HepG2 (cell line): ENCODE results near the gene TMEM14A. TPM values are rescaled to one million over a fixed set of nuclear protein-coding genes. Genes with fewer than 3 reads are reported as not detected.
A peak's percentile ranks its signal among the peaks of the same experiment; 100 is the strongest.

ENCODE experiments used
- AGO2 ChIP-seq: fragments of 200-400 bp; formaldehyde crosslinking; optimal IDR thresholded peaks from 2 replicates; pipeline ENCODE3; 2017; ENCODE audit warnings: mild to moderate bottlenecking, low read depth, low read length, moderate library complexity
- DMAP1 ChIP-seq: IDR thresholded peaks from 2 replicates; pipeline ENCODE4 v1.6.1; 2016
- EEA1 ChIP-seq: sonication (generic); formaldehyde crosslinking; IDR thresholded peaks from 2 replicates; pipeline ENCODE4 v1.5.1; 2020; ENCODE audit warnings: mild to moderate bottlenecking, missing genetic modification reagents, borderline replicate concordance
- ESRRA ChIP-seq: sonication (generic); formaldehyde crosslinking; IDR thresholded peaks from 2 replicates; pipeline ENCODE4 v1.5.1; 2020; ENCODE audit warnings: mild to moderate bottlenecking, low read depth, missing genetic modification reagents
- ETV5 ChIP-seq: IDR thresholded peaks from 2 replicates; pipeline ENCODE4 v1.6.1; 2018; ENCODE audit warnings: missing biosample characterization, missing genetic modification reagents, inconsistent platforms, borderline replicate concordance
- FOXP1 ChIP-seq, 2 experiments: fragments of 450-650 bp in 1 of 2; IDR thresholded peaks; 2 replicates each; pipeline ENCODE4 v1.6.1; 2017 to 2018; ENCODE audit warnings: antibody characterized with exemption in 1 of 2
- HNRNPH1 ChIP-seq: fragments of 200-400 bp; formaldehyde crosslinking; optimal IDR thresholded peaks from 2 replicates; pipeline ENCODE3; 2017; ENCODE audit warnings: mild to moderate bottlenecking, low read depth, low read length
- HOXA5 ChIP-seq: sonication (generic); formaldehyde crosslinking; IDR thresholded peaks from 2 replicates; pipeline ENCODE4 v1.4.0; 2020; ENCODE audit warnings: missing genetic modification reagents
- MLLT10 ChIP-seq: sonication (generic); formaldehyde crosslinking; IDR thresholded peaks from 2 replicates; pipeline ENCODE4 v1.4.0; 2020; ENCODE audit warnings: missing genetic modification reagents
- PLRG1 ChIP-seq: fragments of 450-650 bp; conservative IDR thresholded peaks from 2 replicates; pipeline ENCODE4 v1.6.1; 2016
- SNAI1 ChIP-seq: sonication (generic); formaldehyde crosslinking; IDR thresholded peaks from 2 replicates; pipeline ENCODE4 v1.5.0; 2020; ENCODE audit warnings: mild to moderate bottlenecking, missing genetic modification reagents, borderline replicate concordance
- SP2 ChIP-seq: sonication (generic); formaldehyde crosslinking; IDR thresholded peaks from 2 replicates; pipeline ENCODE4 v1.5.1; 2020; ENCODE audit warnings: mild to moderate bottlenecking, missing genetic modification reagents
- TBX2 ChIP-seq: sonication (generic); formaldehyde crosslinking; IDR thresholded peaks from 2 replicates; pipeline ENCODE4 v1.5.0; 2020; ENCODE audit warnings: missing genetic modification reagents, mild to moderate bottlenecking, borderline replicate concordance
- TCF7 ChIP-seq: sonication (generic); IDR thresholded peaks from 2 replicates; pipeline ENCODE4 v1.6.1; 2016; ENCODE audit warnings: antibody characterized with exemption, low read depth
- TGIF2 ChIP-seq: IDR thresholded peaks from 2 replicates; pipeline ENCODE4 v1.6.1; 2016; ENCODE audit warnings: control low read depth, missing compliant biosample characterization
- ZNF224 ChIP-seq: sonication (generic); formaldehyde crosslinking; IDR thresholded peaks from 2 replicates; pipeline ENCODE4 v1.5.0; 2020; ENCODE audit warnings: mild to moderate bottlenecking, missing genetic modification reagents
- ZNF232 ChIP-seq: sonication (generic); formaldehyde crosslinking; IDR thresholded peaks from 2 replicates; pipeline ENCODE4 v1.4.0; 2020; ENCODE audit warnings: missing genetic modification reagents, borderline replicate concordance
- ZNF564 ChIP-seq: sonication (generic); formaldehyde crosslinking; IDR thresholded peaks from 2 replicates; pipeline ENCODE4 v1.8.1; 2023; ENCODE audit warnings: mild to moderate bottlenecking, missing genetic modification reagents
- ZNF577 ChIP-seq: sonication (generic); formaldehyde crosslinking; IDR thresholded peaks from 2 replicates; pipeline ENCODE4 v1.4.0; 2020; ENCODE audit warnings: mild to moderate bottlenecking, low read depth, missing genetic modification reagents, borderline replicate concordance
- ZNF605 ChIP-seq: sonication (generic); formaldehyde crosslinking; IDR thresholded peaks from 2 replicates; pipeline ENCODE4 v1.8.0; 2022; ENCODE audit warnings: mild to moderate bottlenecking, missing genetic modification reagents
- ZNF788 ChIP-seq: sonication (generic); formaldehyde crosslinking; IDR thresholded peaks from 2 replicates; pipeline ENCODE4 v1.5.0; 2020; ENCODE audit warnings: mild to moderate bottlenecking, missing genetic modification reagents, borderline replicate concordance
- ZNF841 ChIP-seq: sonication (generic); formaldehyde crosslinking; IDR thresholded peaks from 2 replicates; pipeline ENCODE4 v1.8.1; 2023; ENCODE audit warnings: missing genetic modification reagents, borderline replicate concordance
- ZNF879 ChIP-seq: sonication (generic); formaldehyde crosslinking; IDR thresholded peaks from 2 replicates; pipeline ENCODE4 v1.8.1; 2023; ENCODE audit warnings: missing genetic modification reagents
- polyA plus RNA-seq, 8 experiments: library from polyadenylated mRNA; depleted of rRNA in 3 of 8; stranded (reverse) in 7 of 8; unstranded in 1 of 8; fragments of >200 nt; fragmentation: Illumina TruSeq in 4 of 8; extraction: Trizol in 4 of 8; gene quantifications; 2 replicates each; pipeline versions ENCODE4 v1.2.1 to v1.2.3, GENCODE V29; 2011 to 2016; ENCODE audit warnings: low read depth in 4 of 8, missing spikeins in 1 of 8, mixed read lengths in 1 of 8; ENCODE audit not compliant: insufficient read depth in 1 of 8
- total RNA-seq, 5 experiments: library from RNA; depleted of rRNA; stranded (reverse); fragments of >200 nt; fragmentation: Illumina TruSeq; extraction: Trizol; gene quantifications; 2 replicates each; pipeline ENCODE4 v1.2.3, GENCODE V29; 2016; ENCODE audit warnings: low read depth in 1 of 5
- TF ChIP-seq, protein P1 (sequence below), 2 experiments: sonication (generic) in 1 of 2; formaldehyde crosslinking in 1 of 2; IDR thresholded peaks; 2 replicates each; pipeline versions ENCODE4 v1.4.0 to v1.6.1; 2018 to 2020; ENCODE audit warnings: missing genetic modification reagents in 2 of 2, borderline replicate concordance in 1 of 2, low read depth in 1 of 2, mild to moderate bottlenecking in 1 of 2, missing biosample characterization in 1 of 2
- TF ChIP-seq, protein P2 (sequence below): sonication (generic); formaldehyde crosslinking; IDR thresholded peaks from 2 replicates; pipeline ENCODE4 v1.4.0; 2020; ENCODE audit warnings: mild to moderate bottlenecking, missing genetic modification reagents
- TF ChIP-seq, protein P3 (sequence below): IDR thresholded peaks from 2 replicates; pipeline ENCODE4 v1.6.1; 2016; ENCODE audit warnings: low read depth, borderline replicate concordance
- TF ChIP-seq, protein P4 (sequence below): sonication (generic); formaldehyde crosslinking; IDR thresholded peaks from 2 replicates; pipeline ENCODE4 v1.5.1; 2020; ENCODE audit warnings: mild to moderate bottlenecking, moderate library complexity, missing genetic modification reagents

Gene TMEM14A
- total and polyA plus RNA-seq, 2 of the 13 experiments (the other 11 are each of a cell fraction or from before 2014, with no cell fraction given) = 24.6 to 73.7 TPM

DNA sequence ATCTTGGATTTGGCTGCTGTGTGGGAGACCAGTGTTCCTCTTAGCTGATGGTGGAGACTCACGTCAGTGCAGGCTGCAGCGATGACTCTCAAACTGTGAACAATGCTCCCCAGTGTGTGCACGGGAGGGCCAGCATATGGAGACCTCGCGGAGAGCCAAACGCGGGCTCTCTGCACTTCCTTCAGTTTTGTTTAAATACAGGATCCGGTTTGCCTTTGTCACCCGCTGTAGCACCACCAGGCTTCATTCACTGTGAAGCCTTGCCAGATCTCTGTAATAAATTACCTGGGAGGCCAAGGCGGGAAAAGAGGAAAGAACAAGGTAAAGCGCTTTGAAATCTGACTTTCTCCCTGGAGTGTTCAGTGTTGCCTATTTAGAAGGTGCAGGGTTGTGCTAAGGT, 30.7 kb upstream of the TMEM14A start (continued):
- TF ChIP-seq ZNF788 (CRISPR knock-in tag) (peak; percentile 63; the same call in 1 of the 2 replicates), TBX2 (CRISPR knock-in tag) (peak; percentile 75; the same call in 1 of the 2 replicates), AGO2 (no peak), ZNF224 (CRISPR knock-in tag) (no peak), ZNF564 (CRISPR knock-in tag) (0 out of 2 replicates have a peak, but pooled peaks have one; percentile 32), ZNF577 (no peak), PLRG1 (no peak), SP2 (no peak), HNRNPH1 (no peak), TCF7 (peak; percentile 21; the same call in 1 of the 2 replicates), ESRRA (no peak), ZNF605 (0 out of 2 replicates have a peak, but pooled peaks have one; percentile 19), EEA1 (no peak), FOXP1 (IDR thresholded peaks at IDR 0.05) (no peak), FOXP1 (CRISPR knock-in tag; IDR thresholded peaks at IDR 0.05) (no peak), DMAP1 (CRISPR knock-in tag) (no peak), ZNF841 (CRISPR knock-in tag) (no peak), SNAI1 (no peak), ZNF232 (CRISPR knock-in tag) (peak; percentile 48; the same call in 1 of the 2 replicates), MLLT10 (CRISPR knock-in tag) (no peak), ZNF879 (no peak), HOXA5 (CRISPR knock-in tag) (0 out of 2 replicates have a peak, but pooled peaks have one; percentile 52), ETV5 (peak; percentile 79; the same call in 1 of the 2 replicates), TGIF2 (no peak)
- TF ChIP-seq, protein P1, sequence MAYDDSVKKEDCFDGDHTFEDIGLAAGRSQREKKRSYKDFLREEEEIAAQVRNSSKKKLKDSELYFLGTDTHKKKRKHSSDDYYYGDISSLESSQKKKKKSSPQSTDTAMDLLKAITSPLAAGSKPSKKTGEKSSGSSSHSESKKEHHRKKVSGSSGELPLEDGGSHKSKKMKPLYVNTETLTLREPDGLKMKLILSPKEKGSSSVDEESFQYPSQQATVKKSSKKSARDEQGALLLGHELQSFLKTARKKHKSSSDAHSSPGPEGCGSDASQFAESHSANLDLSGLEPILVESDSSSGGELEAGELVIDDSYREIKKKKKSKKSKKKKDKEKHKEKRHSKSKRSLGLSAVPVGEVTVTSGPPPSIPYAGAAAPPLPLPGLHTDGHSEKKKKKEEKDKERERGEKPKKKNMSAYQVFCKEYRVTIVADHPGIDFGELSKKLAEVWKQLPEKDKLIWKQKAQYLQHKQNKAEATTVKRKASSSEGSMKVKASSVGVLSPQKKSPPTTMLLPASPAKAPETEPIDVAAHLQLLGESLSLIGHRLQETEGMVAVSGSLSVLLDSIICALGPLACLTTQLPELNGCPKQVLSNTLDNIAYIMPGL (CRISPR knock-in tag; IDR thresholded peaks at IDR 0.05; ENCODE audit: borderline replicate concordance in 1 of 2, low read depth in 1 of 2) = no peak
- TF ChIP-seq, protein P2, sequence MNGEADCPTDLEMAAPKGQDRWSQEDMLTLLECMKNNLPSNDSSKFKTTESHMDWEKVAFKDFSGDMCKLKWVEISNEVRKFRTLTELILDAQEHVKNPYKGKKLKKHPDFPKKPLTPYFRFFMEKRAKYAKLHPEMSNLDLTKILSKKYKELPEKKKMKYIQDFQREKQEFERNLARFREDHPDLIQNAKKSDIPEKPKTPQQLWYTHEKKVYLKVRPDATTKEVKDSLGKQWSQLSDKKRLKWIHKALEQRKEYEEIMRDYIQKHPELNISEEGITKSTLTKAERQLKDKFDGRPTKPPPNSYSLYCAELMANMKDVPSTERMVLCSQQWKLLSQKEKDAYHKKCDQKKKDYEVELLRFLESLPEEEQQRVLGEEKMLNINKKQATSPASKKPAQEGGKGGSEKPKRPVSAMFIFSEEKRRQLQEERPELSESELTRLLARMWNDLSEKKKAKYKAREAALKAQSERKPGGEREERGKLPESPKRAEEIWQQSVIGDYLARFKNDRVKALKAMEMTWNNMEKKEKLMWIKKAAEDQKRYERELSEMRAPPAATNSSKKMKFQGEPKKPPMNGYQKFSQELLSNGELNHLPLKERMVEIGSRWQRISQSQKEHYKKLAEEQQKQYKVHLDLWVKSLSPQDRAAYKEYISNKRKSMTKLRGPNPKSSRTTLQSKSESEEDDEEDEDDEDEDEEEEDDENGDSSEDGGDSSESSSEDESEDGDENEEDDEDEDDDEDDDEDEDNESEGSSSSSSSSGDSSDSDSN (CRISPR knock-in tag) = peak; percentile 32; the same call in 1 of the 2 replicates
- TF ChIP-seq, protein P3, sequence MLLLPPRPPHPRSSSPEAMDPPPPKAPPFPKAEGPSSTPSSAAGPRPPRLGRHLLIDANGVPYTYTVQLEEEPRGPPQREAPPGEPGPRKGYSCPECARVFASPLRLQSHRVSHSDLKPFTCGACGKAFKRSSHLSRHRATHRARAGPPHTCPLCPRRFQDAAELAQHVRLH = peak; percentile 75; the same call in 1 of the 2 replicates
- TF ChIP-seq, protein P4, sequence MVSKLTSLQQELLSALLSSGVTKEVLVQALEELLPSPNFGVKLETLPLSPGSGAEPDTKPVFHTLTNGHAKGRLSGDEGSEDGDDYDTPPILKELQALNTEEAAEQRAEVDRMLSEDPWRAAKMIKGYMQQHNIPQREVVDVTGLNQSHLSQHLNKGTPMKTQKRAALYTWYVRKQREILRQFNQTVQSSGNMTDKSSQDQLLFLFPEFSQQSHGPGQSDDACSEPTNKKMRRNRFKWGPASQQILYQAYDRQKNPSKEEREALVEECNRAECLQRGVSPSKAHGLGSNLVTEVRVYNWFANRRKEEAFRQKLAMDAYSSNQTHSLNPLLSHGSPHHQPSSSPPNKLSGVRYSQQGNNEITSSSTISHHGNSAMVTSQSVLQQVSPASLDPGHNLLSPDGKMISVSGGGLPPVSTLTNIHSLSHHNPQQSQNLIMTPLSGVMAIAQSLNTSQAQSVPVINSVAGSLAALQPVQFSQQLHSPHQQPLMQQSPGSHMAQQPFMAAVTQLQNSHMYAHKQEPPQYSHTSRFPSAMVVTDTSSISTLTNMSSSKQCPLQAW (CRISPR knock-in tag) = no peak
